ENCODE measurements around the gene FILIP1L. TPM values are rescaled to one million over a fixed set of nuclear protein-coding genes. Genes with fewer than 3 reads are reported as not detected.
A peak's percentile ranks its signal among the peaks of the same experiment; 100 is the strongest.

Gene FILIP1L
- total and polyA plus RNA-seq, 2 donors from 2014 or later, result 5.5 to 25.5 TPM

GRCh38 chr3:100002599-100003350 lies 111.5 kb downstream of the FILIP1L start:
- peaks cover 9 to 15% (median 10%) of the 10 kb centered on the region in 3 donors for H3K4me1 ChIP-seq (ENCODE audit: control insufficient read depth in 2 of 3, insufficient read depth in 2 of 3, low read depth in 1 of 3, low read length in 3 of 3)
- TF ChIP-seq, protein P1, sequence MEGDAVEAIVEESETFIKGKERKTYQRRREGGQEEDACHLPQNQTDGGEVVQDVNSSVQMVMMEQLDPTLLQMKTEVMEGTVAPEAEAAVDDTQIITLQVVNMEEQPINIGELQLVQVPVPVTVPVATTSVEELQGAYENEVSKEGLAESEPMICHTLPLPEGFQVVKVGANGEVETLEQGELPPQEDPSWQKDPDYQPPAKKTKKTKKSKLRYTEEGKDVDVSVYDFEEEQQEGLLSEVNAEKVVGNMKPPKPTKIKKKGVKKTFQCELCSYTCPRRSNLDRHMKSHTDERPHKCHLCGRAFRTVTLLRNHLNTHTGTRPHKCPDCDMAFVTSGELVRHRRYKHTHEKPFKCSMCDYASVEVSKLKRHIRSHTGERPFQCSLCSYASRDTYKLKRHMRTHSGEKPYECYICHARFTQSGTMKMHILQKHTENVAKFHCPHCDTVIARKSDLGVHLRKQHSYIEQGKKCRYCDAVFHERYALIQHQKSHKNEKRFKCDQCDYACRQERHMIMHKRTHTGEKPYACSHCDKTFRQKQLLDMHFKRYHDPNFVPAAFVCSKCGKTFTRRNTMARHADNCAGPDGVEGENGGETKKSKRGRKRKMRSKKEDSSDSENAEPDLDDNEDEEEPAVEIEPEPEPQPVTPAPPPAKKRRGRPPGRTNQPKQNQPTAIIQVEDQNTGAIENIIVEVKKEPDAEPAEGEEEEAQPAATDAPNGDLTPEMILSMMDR (IDR thresholded peaks at IDR 0.05; ENCODE audit: borderline replicate concordance, extremely low read depth, insufficient read depth), result no peak
- H3K27ac ChIP-seq (ENCODE audit: low read depth in 2 of 2, low read length in 2 of 2), result no peak overlapping the region
- peak overlapping the region in 1 of 3 donors; percentile 7 for H3K4me3 ChIP-seq (ENCODE audit: low read length in 3 of 3)
- intact Hi-C loops (cut with DNase I), result no loop called here
- no peaks in the 10 kb centered on the region for H3K36me3 ChIP-seq (ENCODE audit: control insufficient read depth in 2 of 3, insufficient read depth in 3 of 3, low read length in 3 of 3)
- FAIRE-seq (no peak), DNase-seq (peak in 4 of 5 donors; percentile 27 to 72 (median 48))
- no peaks in the 10 kb centered on the region for H3K9me3 ChIP-seq (ENCODE audit: control insufficient read depth in 2 of 3, insufficient read depth in 1 of 3, low read length in 3 of 3)
- H3K27me3 ChIP-seq (ENCODE audit: control insufficient read depth, insufficient read depth, low read length), result no peaks in the 10 kb centered on the region
- H3K9ac ChIP-seq (ENCODE audit: low read length in 3 of 3), result no peak overlapping the region

DNA sequence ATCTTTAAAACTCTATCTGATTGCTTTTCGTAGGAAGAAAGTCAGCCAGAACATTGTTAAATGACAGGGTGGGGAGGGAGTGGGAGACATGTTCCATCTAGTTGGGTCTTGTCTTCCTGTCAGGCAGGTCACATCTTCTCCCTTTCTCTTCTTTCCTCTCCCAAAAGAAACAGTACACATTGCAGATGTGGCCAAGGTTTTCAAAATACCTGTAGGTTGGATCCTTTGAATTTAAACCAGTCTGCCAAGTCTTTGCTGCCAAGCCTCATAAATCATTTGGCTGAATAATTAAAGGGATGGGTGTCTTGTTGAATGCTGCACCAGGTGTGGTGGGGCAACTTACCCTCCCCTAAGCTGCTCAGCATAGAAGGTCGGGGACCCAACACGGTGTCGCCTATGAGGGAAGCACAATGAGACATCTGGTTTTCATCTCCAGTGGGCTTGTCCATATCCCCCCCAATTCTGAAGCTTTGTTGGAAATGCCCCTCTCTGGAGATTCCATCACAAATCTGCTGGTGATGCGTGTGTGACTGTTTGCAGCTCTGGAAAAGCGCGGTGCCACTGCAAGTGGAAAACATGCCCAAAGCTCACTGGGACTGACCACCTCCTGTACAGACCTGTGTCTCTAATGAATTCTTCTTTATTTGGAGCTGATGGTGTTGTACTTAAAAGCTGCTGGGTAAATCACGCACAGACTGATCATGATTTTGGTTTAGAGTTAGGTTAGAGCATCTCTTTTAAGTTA lies 112.6 kb downstream of the FILIP1L start:
- TF ChIP-seq, protein P1 (IDR thresholded peaks at IDR 0.05; ENCODE audit: borderline replicate concordance, extremely low read depth, insufficient read depth), result no peak
- H3K9ac ChIP-seq (ENCODE audit: low read length in 3 of 3), result no peak overlapping the region
- H3K9me3 ChIP-seq (ENCODE audit: control insufficient read depth in 2 of 3, insufficient read depth in 1 of 3, low read length in 3 of 3), result no peaks in the 10 kb centered on the region
- intact Hi-C loops (cut with DNase I), result no loop called here
- DNase-seq, result peak in 2 of 5 donors; percentile 36 to 52
- H3K4me1 ChIP-seq (ENCODE audit: control insufficient read depth in 2 of 3, insufficient read depth in 2 of 3, low read depth in 1 of 3, low read length in 3 of 3), result peaks cover 6 to 10% (median 9%) of the 10 kb centered on the region in 3 donors
- H3K27me3 ChIP-seq (ENCODE audit: control insufficient read depth, insufficient read depth, low read length), result no peaks in the 10 kb centered on the region
- FAIRE-seq, result no peak
- H3K36me3 ChIP-seq (ENCODE audit: control insufficient read depth in 2 of 3, insufficient read depth in 3 of 3, low read length in 3 of 3), result no peaks in the 10 kb centered on the region
- H3K4me3 ChIP-seq (ENCODE audit: low read length in 3 of 3), result no peak overlapping the region
- H3K27ac ChIP-seq (ENCODE audit: low read depth in 2 of 2, low read length in 2 of 2), result no peak overlapping the region

DNA sequence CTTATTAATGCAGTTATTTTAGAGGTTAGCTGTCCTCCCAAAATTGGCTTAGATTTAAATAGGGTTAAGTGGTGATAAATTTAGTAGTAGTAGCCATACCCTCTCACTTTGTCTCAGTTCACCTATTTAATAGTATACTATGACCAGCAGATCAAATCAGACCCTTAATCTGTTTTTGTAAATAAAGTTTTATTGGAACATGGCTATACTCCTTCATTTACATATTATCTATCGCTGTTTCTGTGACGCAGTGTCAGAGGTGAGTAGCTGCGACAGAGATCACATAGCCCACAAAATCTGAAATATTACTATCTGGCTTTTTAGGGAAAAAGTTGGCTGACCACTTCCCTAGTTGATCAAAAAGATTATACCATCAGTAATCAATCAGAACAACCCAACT lies 113.2 kb downstream of the FILIP1L start:
- intact Hi-C loops (cut with DNase I), result no loop called here
- Histone ChIP-seq H3K27me3 (ENCODE audit: control insufficient read depth, insufficient read depth, low read length) (no peaks in the 10 kb centered on the region), H3K9ac (ENCODE audit: low read length in 3 of 3) (no peak overlapping the region), H3K9me3 (ENCODE audit: control insufficient read depth in 2 of 3, insufficient read depth in 1 of 3, low read length in 3 of 3) (no peaks in the 10 kb centered on the region), H3K4me1 (ENCODE audit: control insufficient read depth in 2 of 3, insufficient read depth in 2 of 3, low read depth in 1 of 3, low read length in 3 of 3) (peaks cover 6 to 9% (median 8%) of the 10 kb centered on the region in 3 donors), H3K27ac (ENCODE audit: low read depth in 2 of 2, low read length in 2 of 2) (no peak overlapping the region), H3K36me3 (ENCODE audit: control insufficient read depth in 2 of 3, insufficient read depth in 3 of 3, low read length in 3 of 3) (no peaks in the 10 kb centered on the region), H3K4me3 (ENCODE audit: low read length in 3 of 3) (no peak overlapping the region)
- FAIRE-seq (no peak), DNase-seq (no peak)
- TF ChIP-seq, protein P1 (IDR thresholded peaks at IDR 0.05; ENCODE audit: borderline replicate concordance, extremely low read depth, insufficient read depth), result no peak
